Activated CD4-positive, alpha-beta T cell treated with anti-CD3 and anti-CD28 coated beads, Interleukin-2, amount 50 U/mL, for 24 hours (primary cell): Measurements from ENCODE around the gene GNLY.
"Not testable (repeated sequence)": the region's sequence is repeated elsewhere in the genome, so short reads cannot be mapped to it uniquely, and the experiment has no call there.

Experiments used
- DNase-seq, 2 donors: peaks; one replicate each; pipeline ENCODE4 v3.0.0-alpha.2; 2020; ENCODE audit warnings: low read depth in 1 of 2, low spot score in 1 of 2

The GNLY gene

GRCh38 chr2:85663594-85664565, 30.3 kb upstream of the GNLY start:
- no peak for DNase-seq

GRCh38 chr2:85665264-85665937, 28.8 kb upstream of the GNLY start:
- no peak for DNase-seq

DNA sequence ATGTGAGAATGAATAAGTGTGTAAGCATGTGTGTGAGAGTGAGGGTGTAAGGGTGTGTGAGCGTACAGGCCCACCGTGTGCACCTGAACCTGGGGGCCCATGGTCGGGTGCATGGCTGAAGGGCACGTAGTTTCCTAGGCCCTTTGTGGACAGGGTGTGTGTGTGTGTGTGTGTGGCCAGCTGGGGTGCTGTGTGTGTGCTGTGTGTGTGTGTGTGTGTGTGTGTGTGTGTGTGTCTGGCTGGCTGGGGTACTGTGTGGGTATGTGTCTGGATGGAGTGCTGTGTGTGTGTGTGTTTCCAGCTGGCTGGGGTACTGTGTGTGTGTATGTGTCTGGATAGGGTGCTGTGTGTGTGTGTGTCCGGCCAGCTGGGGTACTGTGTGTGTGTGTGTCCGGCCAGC, 28.1 kb upstream of the GNLY start:
- DNase-seq: no peak

- no peak for DNase-seq
Observed at GRCh38 chr2:85666435-85667316, 27.5 kb upstream of the GNLY start.

DNA sequence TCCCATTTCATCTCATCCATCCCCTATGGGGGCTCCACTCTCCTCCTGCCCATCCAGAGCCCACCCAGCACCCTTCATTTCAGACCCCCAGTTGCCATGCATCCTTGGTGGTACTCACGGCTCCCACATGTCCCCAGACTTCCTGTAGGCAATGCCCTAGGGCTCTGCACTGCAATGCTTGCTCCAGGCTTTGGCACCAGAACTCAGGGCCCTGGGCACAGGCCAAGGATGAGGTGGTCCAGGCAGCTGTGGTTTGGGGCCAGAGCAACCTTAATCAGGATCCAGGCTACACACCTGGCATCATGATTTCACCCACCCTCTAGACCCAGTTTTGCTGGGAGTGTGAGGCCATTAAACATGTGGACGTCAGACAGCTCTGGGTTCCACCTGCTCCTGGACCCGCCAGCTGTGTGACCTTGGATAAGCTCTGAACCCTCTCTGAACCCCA, 26.6 kb upstream of the GNLY start:
- DNase-seq: no peak

- no peak for DNase-seq
Observed at GRCh38 chr2:85668009-85668856, 25.9 kb upstream of the GNLY start, which contains the start of gene SFTPB. Gene SFTPB (minus strand): TSS chr2:85668199. CDS start chr2:85668183, 16 bp downstream.

GRCh38 chr2:85668857-85669142, 25.4 kb upstream of the GNLY start:
- DNase-seq: no peak

DNA sequence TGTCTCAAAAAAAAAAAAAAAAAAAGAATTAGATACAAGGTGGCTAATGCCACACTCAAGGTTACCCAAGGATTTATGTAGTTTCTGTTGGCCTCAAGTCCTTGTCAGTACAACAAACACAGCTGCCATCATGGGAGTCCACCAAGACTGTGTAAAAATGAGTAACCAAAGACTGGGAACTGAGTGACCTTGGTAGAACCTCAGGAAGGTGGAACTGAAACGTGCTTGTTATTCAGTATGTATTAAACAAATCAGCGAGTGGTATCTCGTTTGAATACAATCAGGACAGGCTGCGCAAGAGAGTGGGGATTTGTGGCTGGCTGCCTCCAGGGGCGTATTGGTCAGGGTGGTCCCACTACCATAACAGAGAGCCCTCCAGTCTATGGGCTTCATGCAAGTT, 24.6 kb upstream of the GNLY start:
- no peak for DNase-seq

- DNase-seq: not testable (repeated sequence)
Observed at GRCh38 chr2:85670416-85670815, 23.7 kb upstream of the GNLY start.

DNA sequence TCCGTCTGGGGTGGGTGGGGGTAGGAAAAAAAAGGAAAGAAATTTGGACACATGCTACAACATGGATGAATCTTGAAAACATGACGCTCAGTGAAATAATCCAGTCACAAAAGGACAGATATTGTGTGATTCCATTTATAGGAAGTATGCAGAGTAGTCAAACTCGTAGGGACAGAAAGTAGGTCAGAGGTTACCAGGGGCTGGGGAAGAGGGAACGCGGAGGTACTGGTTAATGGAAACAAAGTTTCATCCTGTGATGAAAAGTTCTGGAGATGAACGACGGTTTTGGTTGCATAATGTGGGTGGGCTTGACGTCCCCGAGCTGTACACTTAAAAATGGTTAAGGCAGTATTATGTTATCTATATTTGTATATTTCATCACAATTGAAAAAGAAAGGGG, 21.7 kb upstream of the GNLY start:
- DNase-seq: no peak

DNA sequence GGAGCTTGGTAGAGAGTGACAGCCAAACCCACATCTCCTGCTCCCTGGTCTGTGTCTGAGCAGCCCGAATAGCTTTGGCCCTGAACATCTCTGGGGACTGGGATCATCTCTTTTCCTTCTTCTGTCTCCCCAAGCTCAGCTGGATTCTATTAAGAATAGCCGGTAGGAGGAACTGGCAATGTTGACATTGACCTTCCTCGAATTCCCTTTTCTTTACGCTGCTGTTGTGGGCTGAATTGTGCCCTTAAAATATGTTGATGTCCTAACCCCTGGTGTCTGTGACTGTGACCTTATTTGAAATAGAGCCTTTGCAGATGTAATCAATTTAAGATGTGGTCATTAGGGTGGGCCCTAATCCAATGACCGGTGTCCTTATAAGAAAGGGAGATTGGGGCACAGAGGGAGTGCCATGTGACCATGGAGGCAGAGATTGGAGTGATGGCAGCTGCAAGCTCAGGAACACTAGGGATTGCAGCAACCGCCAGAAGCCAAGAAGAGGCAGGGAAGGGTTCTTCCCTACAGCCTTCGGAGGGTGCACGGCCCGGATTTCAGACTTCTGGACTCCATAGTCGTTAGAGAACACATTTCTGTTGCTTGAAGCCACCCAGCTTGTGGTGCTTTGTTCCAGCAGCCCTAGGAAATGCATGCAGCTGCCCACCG, 20.3 kb upstream of the GNLY start:
- no peak for DNase-seq

DNA sequence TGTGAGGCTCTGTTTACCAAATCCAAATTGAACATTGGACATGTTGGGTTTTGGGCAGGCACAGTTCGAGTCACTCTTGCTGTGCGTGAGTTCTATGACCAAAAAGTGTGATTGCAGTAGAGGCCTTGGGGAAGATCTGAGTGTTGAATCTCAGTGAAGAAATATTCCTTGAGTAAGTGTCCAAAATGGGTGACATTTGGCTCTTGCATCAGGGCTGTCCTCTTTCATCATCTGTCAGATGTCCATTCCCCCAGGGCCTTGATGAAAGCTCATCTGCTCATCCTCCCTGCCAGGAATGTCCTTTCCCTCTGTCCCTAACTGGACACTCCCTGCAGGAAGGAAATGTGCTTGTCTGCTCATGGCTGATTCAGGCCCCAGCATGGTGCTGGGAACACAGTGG, 19.7 kb upstream of the GNLY start:
- DNase-seq: no peak

GRCh38 chr2:85675427-85675826, 18.7 kb upstream of the GNLY start:
- no peak for DNase-seq

DNA sequence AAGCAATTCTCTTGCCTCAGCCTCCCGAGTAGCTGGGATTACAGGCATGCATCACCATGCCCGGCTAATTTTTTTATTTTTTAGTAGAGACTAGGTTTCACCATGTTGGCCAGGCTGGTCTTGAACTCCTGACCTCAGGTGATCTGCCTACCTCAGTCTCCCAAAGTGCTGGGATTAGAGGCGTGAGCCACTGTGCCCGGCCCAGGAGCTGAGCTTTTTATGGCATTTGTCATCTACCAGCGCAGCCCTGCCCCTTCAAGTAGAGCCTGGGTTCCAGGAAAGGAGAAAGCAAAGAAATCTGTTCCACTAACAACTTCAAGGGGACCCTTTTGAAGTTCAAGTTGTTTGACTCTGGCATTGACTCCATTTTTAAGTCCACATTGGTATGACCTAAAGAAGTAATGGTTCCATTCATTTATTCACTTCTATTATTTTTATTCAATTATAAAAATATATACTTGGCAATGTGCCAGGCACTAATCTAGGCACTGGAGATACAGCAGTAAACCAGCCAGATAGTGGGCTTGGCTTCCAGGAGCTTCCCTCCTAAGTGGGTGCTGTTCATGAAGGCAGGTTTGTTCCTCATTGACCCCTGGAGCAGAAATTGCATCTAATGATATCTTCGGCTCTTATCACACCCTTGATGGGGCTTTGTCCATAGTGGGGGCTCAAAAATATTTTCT, 18.2 kb upstream of the GNLY start:
- DNase-seq: no peak

DNA sequence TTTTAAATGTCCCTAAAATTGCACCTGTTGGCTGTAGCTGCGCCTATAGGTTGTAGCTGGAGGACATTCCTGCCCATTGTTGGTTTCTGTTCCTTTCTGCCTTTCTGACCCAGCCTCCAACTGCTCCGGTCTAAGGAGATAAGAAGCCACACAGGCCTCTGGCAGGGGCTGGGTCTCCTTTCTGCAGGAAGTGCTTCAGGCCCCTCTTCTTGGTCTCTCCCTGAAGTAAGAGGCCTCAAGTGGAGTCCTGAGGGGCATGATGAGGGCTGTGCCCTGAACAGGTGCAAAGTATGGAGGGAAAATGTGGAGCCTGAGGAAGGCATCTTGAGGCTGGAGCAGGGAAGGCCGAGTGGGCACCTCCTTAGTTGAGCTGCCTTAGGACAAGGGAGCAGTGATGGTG, 15.8 kb upstream of the GNLY start:
- no peak for DNase-seq

DNA sequence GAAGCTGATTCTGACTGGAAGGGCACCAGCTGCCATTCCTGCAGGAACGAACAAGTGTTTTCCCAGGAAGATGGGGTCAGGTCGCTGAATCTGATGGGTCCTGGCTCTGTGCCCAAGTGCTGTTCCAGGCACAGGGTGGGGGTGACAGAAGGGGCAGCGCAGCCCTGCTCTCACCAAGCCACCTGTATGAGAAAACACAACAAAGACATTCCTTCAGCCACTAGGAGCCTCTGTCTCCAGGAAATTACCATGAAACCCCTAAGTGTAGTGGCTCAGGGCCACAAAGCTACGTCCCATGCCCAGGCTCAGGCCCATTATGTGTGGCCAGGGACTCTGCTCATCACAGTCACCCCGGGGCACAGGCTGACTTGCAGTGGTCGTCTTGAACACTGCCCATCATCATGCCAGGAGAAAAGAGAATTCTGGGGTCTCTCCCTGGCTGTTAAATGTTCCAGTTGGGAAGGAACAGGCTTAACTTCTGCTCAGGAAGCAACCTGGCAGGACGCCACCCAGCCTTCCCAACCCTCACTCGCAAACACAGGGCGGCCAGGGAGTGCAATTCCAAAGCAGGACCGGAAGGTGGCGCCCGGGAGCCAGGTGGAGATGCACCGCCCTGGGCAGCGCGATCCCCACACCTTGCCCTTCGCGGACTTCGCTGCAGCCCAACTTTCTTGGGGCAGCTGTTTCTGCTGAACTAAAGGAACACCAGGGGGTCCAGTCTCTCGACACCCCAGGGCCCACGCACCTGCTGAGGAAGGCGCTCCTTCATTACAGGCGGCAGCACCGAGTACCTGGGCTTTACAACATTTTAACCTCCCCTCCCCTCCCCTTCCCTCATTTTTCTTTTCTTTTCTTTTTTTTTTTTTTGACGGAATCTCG, 15.1 kb upstream of the GNLY start:
- DNase-seq: peak; percentile 59 to 64

DNA sequence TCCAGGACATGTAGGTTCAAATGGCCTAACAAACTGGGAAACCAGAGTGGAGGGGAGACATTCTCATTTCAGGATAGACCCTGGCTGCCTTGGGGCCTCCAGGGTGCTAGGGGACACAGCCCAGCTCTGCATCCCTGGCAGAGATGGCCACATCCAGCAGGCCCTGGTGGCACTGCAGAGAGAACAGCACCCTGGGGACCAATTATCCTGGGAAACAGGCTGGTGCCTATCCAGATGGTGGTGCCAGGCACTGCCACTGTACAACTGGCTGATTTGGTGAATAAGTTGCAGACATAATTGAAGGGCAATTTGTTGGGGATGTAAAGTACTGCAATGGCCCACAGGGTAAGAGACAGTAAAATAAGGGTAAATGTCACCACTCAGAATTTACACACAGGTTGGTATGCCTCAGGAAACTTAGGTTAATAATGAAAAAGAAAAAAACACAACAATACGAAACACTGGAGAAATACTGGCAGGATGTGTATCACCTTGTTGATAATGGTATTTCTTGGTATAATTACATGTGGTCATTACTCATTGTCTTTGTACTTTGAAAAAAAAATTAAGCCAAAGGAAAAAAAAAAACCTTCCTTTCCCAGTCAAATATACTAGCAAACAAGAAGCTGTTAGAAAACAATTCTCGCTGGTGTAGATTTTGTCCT, 13.3 kb upstream of the GNLY start:
- DNase-seq: no peak

GRCh38 chr2:85681372-85681763, 12.8 kb upstream of the GNLY start:
- no peak for DNase-seq
